Heart left ventricle (tissue), 13 donors: Measurements from ENCODE around the gene RNF133.

Experiments
- POLR2A ChIP-seq, 2 donors: fragments of 450-650 bp; IDR thresholded peaks; one replicate each; pipeline ENCODE4 v1.6.1; 2017; ENCODE audit warnings: antibody characterized with exemption in 2 of 2, mild to moderate bottlenecking in 2 of 2, moderate library complexity in 2 of 2
- TF ChIP-seq, protein P1 (sequence below), 12 donors: fragments of 200-600 bp; sonication (generic) in 4 of 12; IDR thresholded peaks; one replicate each; pipeline versions ENCODE4 v1.5.0 to v1.8.0; 2018 to 2022; ENCODE audit warnings: antibody characterized with exemption in 12 of 12, mild to moderate bottlenecking in 5 of 12
- donor health status: ischemic (EF 13 %, LVEDD 7.1; RV severe dilation, severe dysfunction).
- donor health status: DM: no; HTN: yes; CAD: no.
- donor health status: DM: no; HTN: no; CAD: no.
- donor health status: ischemic (EF 25% LVEDD 6.9; RV normal size, moderate dysfunction).
- donor health status: ischemic (EF 25% LVEDD 5.7; RV mildly dilated, moderate dysfunction).
- donor health status: ischemic (EF 35%, LVEDD 5.7; RV mildly dilated, moderate dysfunction).
- donor health status: nonischemic (EF 11% LVEDD 7.7; RV severe dilation, severe dysfunction).
- donor health status: DM: yes; HTN: yes; CAD: no.
- donor health status: PGD.
- donor health status: ischemic (EF 29% LVEDD 5.4; RV normal size, mild dysfunction).
- donor health status: nonischemic (EF 23%, LVEDD 6.1; RV moderate dilation, normal function).

DNA sequence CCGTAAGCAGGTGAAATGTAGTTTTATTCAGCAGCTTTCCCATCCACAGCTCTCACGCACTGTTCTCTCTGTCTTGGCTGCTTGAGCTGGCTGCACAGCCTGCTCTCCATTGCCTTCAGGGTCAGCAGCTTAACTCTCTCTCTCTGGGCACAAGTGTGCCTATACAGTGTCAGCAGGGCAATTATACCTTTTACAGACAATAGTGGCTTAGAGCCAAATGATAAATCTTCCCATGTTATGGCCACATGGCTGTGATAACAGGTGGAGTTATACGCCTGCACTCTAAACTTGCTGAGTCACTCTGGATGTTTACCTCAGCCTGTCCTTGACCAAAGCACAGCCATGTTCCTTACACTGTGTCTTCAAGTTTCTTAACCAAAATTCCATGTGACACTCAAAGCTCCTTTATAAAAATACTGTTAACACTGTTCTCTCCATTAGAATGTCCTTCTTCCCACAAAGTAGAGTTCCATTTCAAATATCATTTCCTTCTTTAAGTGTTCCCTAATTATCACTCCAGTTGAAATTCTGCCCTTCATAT lies 6.1 kb downstream of the RNF133 start:
- TF ChIP-seq, protein P1, sequence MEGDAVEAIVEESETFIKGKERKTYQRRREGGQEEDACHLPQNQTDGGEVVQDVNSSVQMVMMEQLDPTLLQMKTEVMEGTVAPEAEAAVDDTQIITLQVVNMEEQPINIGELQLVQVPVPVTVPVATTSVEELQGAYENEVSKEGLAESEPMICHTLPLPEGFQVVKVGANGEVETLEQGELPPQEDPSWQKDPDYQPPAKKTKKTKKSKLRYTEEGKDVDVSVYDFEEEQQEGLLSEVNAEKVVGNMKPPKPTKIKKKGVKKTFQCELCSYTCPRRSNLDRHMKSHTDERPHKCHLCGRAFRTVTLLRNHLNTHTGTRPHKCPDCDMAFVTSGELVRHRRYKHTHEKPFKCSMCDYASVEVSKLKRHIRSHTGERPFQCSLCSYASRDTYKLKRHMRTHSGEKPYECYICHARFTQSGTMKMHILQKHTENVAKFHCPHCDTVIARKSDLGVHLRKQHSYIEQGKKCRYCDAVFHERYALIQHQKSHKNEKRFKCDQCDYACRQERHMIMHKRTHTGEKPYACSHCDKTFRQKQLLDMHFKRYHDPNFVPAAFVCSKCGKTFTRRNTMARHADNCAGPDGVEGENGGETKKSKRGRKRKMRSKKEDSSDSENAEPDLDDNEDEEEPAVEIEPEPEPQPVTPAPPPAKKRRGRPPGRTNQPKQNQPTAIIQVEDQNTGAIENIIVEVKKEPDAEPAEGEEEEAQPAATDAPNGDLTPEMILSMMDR (IDR thresholded peaks at IDR 0.05): no peak
- TF ChIP-seq POLR2A (IDR thresholded peaks at IDR 0.05): no peak
